OCI-LY7 (cell line): ENCODE measurements around the gene NUDT22. TPM values are rescaled to one million over a fixed set of nuclear protein-coding genes. Genes with fewer than 3 reads are reported as not detected.

Experiments
- BruUV-seq: library from RNA; stranded (reverse); fragments of 400-500 nt; replicated peaks from 2 replicates; lab custom pipeline; 2021; lab: Mats Ljungman, UMichigan
- CTCF ChIA-PET: fragments of 300-600 bp; sonication (Branson Sonifier 250); formaldehyde crosslinking; loops from one replicate; lab custom pipeline; 2022; ENCODE audit warnings: antibody characterized with exemption; ENCODE audit not compliant: unreplicated experiment; lab: Charles Lee
- POLR2A ChIA-PET: fragments of 300-600 bp; sonication (Branson Sonifier 250); formaldehyde crosslinking; loops from one replicate; lab custom pipeline; 2022; ENCODE audit warnings: antibody characterized with exemption; lab: Charles Lee
- DNase-seq: peaks from one replicate; pipeline ENCODE4 v3.0.0-alpha.2; 2015; ENCODE audit warnings: low spot score
- H2AFZ ChIP-seq: fragments of 200-600 bp; sonication (generic), shearing (Covaris generic); 2 replicates; pipeline ENCODE4 v1.6.1; 2014; ENCODE audit warnings: mild to moderate bottlenecking, antibody characterized with exemption, low read length, moderate library complexity
- H3K27ac ChIP-seq: fragments of 200-600 bp; sonication (generic); 2 replicates; pipeline ENCODE4 v1.5.1; 2014; ENCODE audit warnings: mixed run types, low read depth, mild to moderate bottlenecking, moderate library complexity, low read length, inconsistent platforms; ENCODE audit not compliant: poor library complexity, severe bottlenecking
- H3K36me3 ChIP-seq: fragments of 200-600 bp; sonication (generic); 2 replicates; pipeline ENCODE4 v1.6.1; 2014; ENCODE audit warnings: mild to moderate bottlenecking, antibody characterized with exemption, low read length, moderate library complexity, mixed read lengths; ENCODE audit not compliant: insufficient read depth
- H3K4me1 ChIP-seq: fragments of 200-600 bp; sonication (generic); 2 replicates; pipeline ENCODE4 v1.5.1; 2014; ENCODE audit warnings: mild to moderate bottlenecking, low read length; ENCODE audit not compliant: insufficient read depth, poor library complexity, severe bottlenecking
- H3K4me2 ChIP-seq: fragments of 200-600 bp; sonication (generic); 2 replicates; pipeline ENCODE4 v1.6.1; 2014; ENCODE audit warnings: mild to moderate bottlenecking, low read length
- H3K4me3 ChIP-seq: fragments of 200-600 bp; sonication (generic); 2 replicates; pipeline ENCODE4 v1.5.1; 2014; ENCODE audit warnings: mild to moderate bottlenecking, low read depth, low read length; ENCODE audit not compliant: poor library complexity, severe bottlenecking
- H3K79me2 ChIP-seq: fragments of 200-600 bp; sonication (generic); 2 replicates; pipeline ENCODE4 v1.6.1; 2016; ENCODE audit warnings: low read depth, mild to moderate bottlenecking, low read length, moderate library complexity, mixed read lengths; ENCODE audit not compliant: insufficient read depth
- H3K9me2 ChIP-seq: fragments of 200-600 bp; sonication (generic); 2 replicates; pipeline ENCODE4 v1.6.1; 2016; ENCODE audit warnings: mild to moderate bottlenecking, low read length, mixed read lengths; ENCODE audit not compliant: insufficient read depth
- H3K9me3 ChIP-seq: fragments of 200-600 bp; sonication (generic); 2 replicates; pipeline ENCODE4 v1.6.1; 2014; ENCODE audit warnings: mild to moderate bottlenecking, mixed run types, low read length, mixed read lengths
- H4K20me1 ChIP-seq: fragments of 200-600 bp; sonication (generic); 2 replicates; pipeline ENCODE4 v1.6.1; 2014; ENCODE audit warnings: mild to moderate bottlenecking, antibody characterized with exemption, low read length, moderate library complexity, mixed read lengths; ENCODE audit not compliant: insufficient read depth
- EZH2phosphoT487 ChIP-seq: fragments of 200-600 bp; sonication (generic); IDR thresholded peaks from 2 replicates; pipeline ENCODE4 v1.6.1; 2018; ENCODE audit warnings: low read depth, borderline replicate concordance, mild to moderate bottlenecking, mixed run types, antibody characterized with exemption, low read length, moderate library complexity, mixed read lengths
- intact Hi-C: fragments of 100-400 bp; cut with micrococcal nuclease; formaldehyde crosslinking; loops from one replicate; pipeline ENCODE4 v1.10.0; 2022; ENCODE audit not compliant: unreplicated experiment
- total RNA-seq, 2 experiments: library from RNA; depleted of rRNA in 1 of 2; stranded (reverse); fragments of >200 nt in 1 of 2; shearing (Covaris generic) in 1 of 2; gene quantifications; 2 replicates each; pipeline ENCODE4 v1.2.3, GENCODE V29; 2014 to 2022
- TF ChIP-seq, protein P1 (sequence below): fragments of 200-600 bp; sonication (generic); conservative IDR thresholded peaks from 2 replicates; pipeline ENCODE4 v1.5.1; 2014; ENCODE audit warnings: mild to moderate bottlenecking, antibody characterized with exemption, low read length, moderate library complexity, mixed read lengths

Gene NUDT22
- total RNA-seq, 2 experiments from 2014 or later, result 81.4 to 98.4 TPM

DNA sequence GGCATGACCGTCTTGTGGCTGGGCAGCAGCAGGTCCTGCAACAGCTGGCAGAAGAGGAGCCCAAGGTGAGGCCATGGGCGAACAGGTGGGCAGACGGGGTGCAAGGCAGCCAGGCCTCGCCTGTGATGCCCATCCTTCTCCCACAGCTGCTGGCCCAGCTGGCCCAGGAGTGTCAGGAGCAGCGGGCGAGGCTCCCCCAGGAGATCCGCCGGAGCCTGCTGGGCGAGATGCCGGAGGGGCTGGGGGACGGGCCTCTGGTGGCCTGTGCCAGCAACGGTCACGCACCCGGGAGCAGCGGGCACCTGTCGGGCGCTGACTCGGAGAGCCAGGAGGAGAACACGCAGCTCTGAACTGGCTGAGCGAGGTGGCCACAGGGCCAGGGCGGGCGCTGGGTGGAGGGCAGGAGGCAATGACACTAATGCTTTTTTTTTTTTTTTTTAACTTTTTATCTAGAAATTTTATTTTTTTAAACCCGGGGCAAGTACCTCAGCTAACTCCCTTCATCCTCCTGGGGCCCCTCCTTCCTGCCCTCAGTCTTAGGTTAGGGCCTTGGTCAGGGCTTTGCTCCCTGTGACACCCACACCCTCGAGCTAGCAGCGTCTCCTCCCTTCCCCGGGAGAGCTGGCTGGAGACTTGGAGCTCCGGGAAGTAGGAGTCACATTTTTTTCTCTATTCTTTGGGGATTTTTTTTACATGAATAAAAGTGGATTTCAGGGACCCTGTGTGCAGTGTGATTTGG lies 41.3 kb downstream of the NUDT22 start:
- Histone ChIP-seq H3K4me1 (peaks cover 23% of the 10 kb centered on the region), H3K4me2 (no peak overlapping the region; the same call in 1 of the 2 replicates), H3K79me2 (peaks cover 7% of the 10 kb centered on the region; the same call in 1 of the 2 replicates), H3K9me3 (no peaks in the 10 kb centered on the region), H2AFZ (no peak overlapping the region), H4K20me1 (no peaks in the 10 kb centered on the region), H3K4me3 (no peak overlapping the region), H3K9me2 (no peaks in the 10 kb centered on the region), H3K27ac (no peak overlapping the region), H3K36me3 (no peaks in the 10 kb centered on the region)
- BruUV-seq, result no TSS peak
- no peak for DNase-seq
- intact Hi-C loops, result no loop called here
- ChIA-PET CTCF (no interaction called here), POLR2A (interaction anchor here (1.1 kb wide), 2 partner anchors 13 to 62 kb away, joined by 3 to 6 read pairs; no protein-coding TSS in a partner anchor)
- TF ChIP-seq, protein P1, sequence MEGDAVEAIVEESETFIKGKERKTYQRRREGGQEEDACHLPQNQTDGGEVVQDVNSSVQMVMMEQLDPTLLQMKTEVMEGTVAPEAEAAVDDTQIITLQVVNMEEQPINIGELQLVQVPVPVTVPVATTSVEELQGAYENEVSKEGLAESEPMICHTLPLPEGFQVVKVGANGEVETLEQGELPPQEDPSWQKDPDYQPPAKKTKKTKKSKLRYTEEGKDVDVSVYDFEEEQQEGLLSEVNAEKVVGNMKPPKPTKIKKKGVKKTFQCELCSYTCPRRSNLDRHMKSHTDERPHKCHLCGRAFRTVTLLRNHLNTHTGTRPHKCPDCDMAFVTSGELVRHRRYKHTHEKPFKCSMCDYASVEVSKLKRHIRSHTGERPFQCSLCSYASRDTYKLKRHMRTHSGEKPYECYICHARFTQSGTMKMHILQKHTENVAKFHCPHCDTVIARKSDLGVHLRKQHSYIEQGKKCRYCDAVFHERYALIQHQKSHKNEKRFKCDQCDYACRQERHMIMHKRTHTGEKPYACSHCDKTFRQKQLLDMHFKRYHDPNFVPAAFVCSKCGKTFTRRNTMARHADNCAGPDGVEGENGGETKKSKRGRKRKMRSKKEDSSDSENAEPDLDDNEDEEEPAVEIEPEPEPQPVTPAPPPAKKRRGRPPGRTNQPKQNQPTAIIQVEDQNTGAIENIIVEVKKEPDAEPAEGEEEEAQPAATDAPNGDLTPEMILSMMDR, result no peak
- no peak for TF ChIP-seq EZH2phosphoT487

DNA sequence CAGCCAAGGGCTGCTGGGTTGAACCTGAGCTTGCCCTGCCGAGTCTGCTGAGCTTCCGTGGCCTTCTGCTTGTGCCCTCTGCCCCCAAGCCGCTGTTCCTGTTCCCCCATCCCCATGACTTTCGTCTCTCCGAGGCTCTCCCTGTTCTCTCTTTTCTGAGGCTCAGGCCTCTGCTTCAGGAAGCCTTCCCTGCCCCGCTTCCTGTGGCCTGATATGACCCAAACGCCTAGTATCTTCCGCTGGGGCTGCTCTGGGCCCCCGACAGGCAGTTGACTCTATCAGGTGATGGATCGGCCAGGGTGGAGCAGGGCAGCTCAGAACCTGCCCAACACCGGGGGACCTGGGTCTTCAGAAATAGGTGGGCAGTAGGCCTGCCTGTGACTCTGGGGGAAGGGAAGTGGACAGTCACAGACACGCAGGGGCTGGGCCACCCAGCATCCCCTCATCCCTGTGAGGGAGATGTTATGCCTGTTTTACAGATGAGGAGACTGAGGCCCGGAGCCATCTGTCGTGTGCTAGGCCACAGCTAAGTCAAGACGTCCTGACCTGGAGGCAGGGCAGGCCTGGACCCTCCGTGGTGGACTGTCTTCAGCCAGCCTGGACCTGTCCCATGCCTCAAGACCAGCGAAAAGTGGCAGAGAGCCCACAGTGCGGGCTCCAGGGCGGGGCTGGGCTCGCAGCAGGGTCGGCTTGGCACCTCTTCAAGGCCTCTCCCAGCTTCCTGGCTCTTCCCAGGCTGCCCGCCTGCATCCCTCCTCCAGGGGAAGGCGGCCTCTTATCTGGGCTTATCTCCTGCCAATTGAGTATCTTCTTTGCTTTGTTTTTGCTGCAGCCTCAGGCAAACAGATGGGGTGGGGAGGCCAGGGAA lies 42.2 kb downstream of the NUDT22 start:
- no peak for DNase-seq
- Histone ChIP-seq H3K36me3 (no peaks in the 10 kb centered on the region), H3K9me2 (no peaks in the 10 kb centered on the region), H3K9me3 (no peaks in the 10 kb centered on the region), H3K4me1 (peaks cover 27% of the 10 kb centered on the region), H3K4me3 (peak overlapping the region; percentile 86), H3K4me2 (peak overlapping the region; percentile 74), H3K27ac (peak overlapping the region; percentile 91), H4K20me1 (no peaks in the 10 kb centered on the region), H2AFZ (no peak overlapping the region), H3K79me2 (peaks cover 11% of the 10 kb centered on the region; the same call in 1 of the 2 replicates)
- CTCF ChIA-PET, result interaction anchor here (0.5 to 0.6 kb wide), 2 partner anchors 21 to 591 kb away, joined by 3 to 7 read pairs; no protein-coding TSS in a partner anchor
- POLR2A ChIA-PET, result interaction anchor here (1.1 kb wide), 2 partner anchors 14 to 63 kb away, joined by 3 to 6 read pairs; no protein-coding TSS in a partner anchor
- no TSS peak for BruUV-seq
- TF ChIP-seq, protein P1, result no peak
- no peak for TF ChIP-seq EZH2phosphoT487
- intact Hi-C loops, result no loop called here
